IMR-90 (cell line): ENCODE data around the gene VWA8. TPM values are rescaled to one million over a fixed set of nuclear protein-coding genes. Genes with fewer than 3 reads are reported as not detected.

ENCODE experiments used
- ATAC-seq: fragments of 200-7000 bp; cut with Tn5 transposase; 2 replicates; pipeline ENCODE4 v1.9.1; 2020; ENCODE audit warnings: low read depth, mild to moderate bottlenecking, moderate library complexity
- BruUV-seq: library from RNA; stranded (reverse); fragments of 400-500 nt; replicated peaks from 2 replicates; lab custom pipeline; 2021; lab: Mats Ljungman, UMichigan
- CTCF ChIA-PET: fragments of 300-600 bp; formaldehyde crosslinking; extraction: SDS; loops from one replicate; lab custom pipeline; 2021; ENCODE audit warnings: antibody characterized with exemption; lab: Yijun Ruan, JAX
- POLR2A ChIA-PET: fragments of 300-600 bp; sonication (Branson Sonifier 250); formaldehyde crosslinking; loops from one replicate; lab custom pipeline; 2022; ENCODE audit warnings: antibody characterized with exemption; ENCODE audit not compliant: unreplicated experiment; lab: Charles Lee
- DNase-seq: peaks from one replicate; pipeline ENCODE4 v3.0.0; 2013
- H2AFZ ChIP-seq: replicated peaks from 2 replicates; pipeline ENCODE3; 2013; ENCODE audit warnings: low read length, mild to moderate bottlenecking; ENCODE audit not compliant: poor library complexity
- H2AK5ac ChIP-seq: 2 replicates; pipeline ENCODE4 v1.6.1; 2013; ENCODE audit warnings: low read depth, low read length, inconsistent platforms
- H2AK9ac ChIP-seq: replicated peaks from 2 replicates; pipeline ENCODE3; 2013; ENCODE audit warnings: mild to moderate bottlenecking, low read depth, low read length, moderate library complexity; ENCODE audit not compliant: poor library complexity
- H2BK120ac ChIP-seq: 2 replicates; pipeline ENCODE4 v1.6.1; 2013; ENCODE audit warnings: low read depth, low read length, inconsistent platforms
- H2BK15ac ChIP-seq: 3 replicates; pipeline ENCODE4 v1.6.1; 2013; ENCODE audit warnings: low read depth, low read length, inconsistent platforms
- H2BK20ac ChIP-seq: 2 replicates; pipeline ENCODE4 v1.6.1; 2013; ENCODE audit warnings: low read depth, mild to moderate bottlenecking, inconsistent platforms, low read length, moderate library complexity
- H2BK5ac ChIP-seq: 2 replicates; pipeline ENCODE4 v1.6.1; 2013; ENCODE audit warnings: mild to moderate bottlenecking, low read depth, low read length, inconsistent platforms; ENCODE audit not compliant: poor library complexity, severe bottlenecking
- H3K14ac ChIP-seq: replicated peaks from 2 replicates; pipeline ENCODE4 v1.6.1; 2013; ENCODE audit warnings: low read depth, low read length, inconsistent platforms
- H3K18ac ChIP-seq: 2 replicates; pipeline ENCODE4 v1.6.1; 2013; ENCODE audit warnings: low read depth, low read length, control low read depth
- H3K23ac ChIP-seq: 2 replicates; pipeline ENCODE4 v1.6.1; 2013; ENCODE audit warnings: low read depth, low read length, inconsistent platforms
- H3K27ac ChIP-seq: 2 replicates; pipeline ENCODE4 v1.5.1; 2013; ENCODE audit warnings: mild to moderate bottlenecking, control low read depth, low read length; ENCODE audit not compliant: insufficient read depth
- H3K27me3 ChIP-seq: 2 replicates; pipeline ENCODE4 v1.6.1; 2013; ENCODE audit warnings: low read length; ENCODE audit not compliant: control insufficient read depth, insufficient read depth
- H3K36me3 ChIP-seq: 2 replicates; pipeline ENCODE4 v1.6.1; 2013; ENCODE audit warnings: low read length, mixed read lengths; ENCODE audit not compliant: control insufficient read depth, insufficient read depth
- H3K4ac ChIP-seq: 2 replicates; pipeline ENCODE4 v1.6.1; 2013; ENCODE audit warnings: low read depth, low read length, inconsistent platforms
- H3K4me1 ChIP-seq: 2 replicates; pipeline ENCODE4 v1.6.1; 2013; ENCODE audit warnings: low read length, mixed read lengths; ENCODE audit not compliant: control insufficient read depth, insufficient read depth
- H3K4me2 ChIP-seq: 2 replicates; pipeline ENCODE4 v1.6.1; 2013; ENCODE audit warnings: low read depth, mild to moderate bottlenecking, control low read depth, low read length, moderate library complexity
- H3K4me3 ChIP-seq: 2 replicates; pipeline ENCODE4 v1.5.1; 2013; ENCODE audit warnings: low read depth, mild to moderate bottlenecking, control low read depth, low read length, moderate library complexity; ENCODE audit not compliant: insufficient read depth
- H3K56ac ChIP-seq: 2 replicates; pipeline ENCODE4 v1.6.1; 2013; ENCODE audit warnings: low read length, inconsistent platforms; ENCODE audit not compliant: insufficient read depth; ENCODE audit errors: extremely low read depth
- H3K79me1 ChIP-seq, 2 experiments: 2 replicates each; pipeline ENCODE4 v1.6.1; 2013; ENCODE audit warnings: low read length in 2 of 2, inconsistent platforms in 1 of 2, low read depth in 1 of 2
- H3K9ac ChIP-seq: 2 replicates; pipeline ENCODE4 v1.6.1; 2013; ENCODE audit warnings: low read depth, low read length, control low read depth
- H3K9me1 ChIP-seq: 2 replicates; pipeline ENCODE4 v1.6.1; 2013; ENCODE audit warnings: low read length, inconsistent platforms; ENCODE audit not compliant: insufficient read depth
- H3K9me3 ChIP-seq: 2 replicates; pipeline ENCODE4 v1.6.1; 2013; ENCODE audit warnings: low read length; ENCODE audit not compliant: control insufficient read depth, insufficient read depth
- H4K20me1 ChIP-seq: 2 replicates; pipeline ENCODE4 v1.6.1; 2013; ENCODE audit warnings: low read length, inconsistent platforms; ENCODE audit not compliant: insufficient read depth
- H4K5ac ChIP-seq: 2 replicates; pipeline ENCODE4 v1.6.1; 2013; ENCODE audit warnings: mild to moderate bottlenecking, low read depth, low read length, control low read depth
- H4K8ac ChIP-seq, 2 experiments: 2 replicates each; pipeline ENCODE4 v1.6.1; 2013; ENCODE audit warnings: low read depth in 2 of 2, low read length in 2 of 2, control low read depth in 1 of 2, inconsistent platforms in 1 of 2
- H4K91ac ChIP-seq: 2 replicates; pipeline ENCODE4 v1.6.1; 2013; ENCODE audit warnings: low read depth, low read length, inconsistent platforms; ENCODE audit not compliant: insufficient read depth
- BHLHE40 ChIP-seq: fragments of 150-350 bp; IDR thresholded peaks from 2 replicates; pipeline ENCODE4 v1.6.1; 2016; ENCODE audit warnings: mild to moderate bottlenecking, low read depth, low read length
- CEBPB ChIP-seq: IDR thresholded peaks from 2 replicates; pipeline ENCODE4 v1.6.1; 2012; ENCODE audit warnings: low read depth, low read length, improper control_type of control experiment
- CHD1 ChIP-seq: IDR thresholded peaks from 2 replicates; pipeline ENCODE4 v1.6.1; 2012; ENCODE audit warnings: low read depth, low read length, improper control_type of control experiment
- CTCF ChIP-seq: conservative IDR thresholded peaks from 2 replicates; pipeline ENCODE4 v1.5.1; 2012; ENCODE audit warnings: mild to moderate bottlenecking, low read depth, low read length, improper control_type of control experiment
- ELK1 ChIP-seq: fragments of 150-350 bp; IDR thresholded peaks from 2 replicates; pipeline ENCODE4 v1.6.1; 2016; ENCODE audit warnings: low read depth, mild to moderate bottlenecking, low read length, moderate library complexity, borderline replicate concordance
- FOS ChIP-seq: fragments of 150-350 bp; IDR thresholded peaks from 2 replicates; pipeline ENCODE4 v1.6.1; 2016; ENCODE audit warnings: low read depth, low read length
- MAFK ChIP-seq: IDR thresholded peaks from 2 replicates; pipeline ENCODE4 v1.6.1; 2012; ENCODE audit warnings: low read depth, low read length, improper control_type of control experiment
- MAZ ChIP-seq: IDR thresholded peaks from 2 replicates; pipeline ENCODE4 v1.6.1; 2012; ENCODE audit warnings: low read depth, mild to moderate bottlenecking, low read length, improper control_type of control experiment, moderate library complexity, borderline replicate concordance
- MXI1 ChIP-seq: IDR thresholded peaks from 2 replicates; pipeline ENCODE4 v1.6.1; 2012; ENCODE audit warnings: low read depth, mild to moderate bottlenecking, low read length, moderate library complexity, borderline replicate concordance
- NFE2L2 ChIP-seq: fragments of 150-350 bp; IDR thresholded peaks from 2 replicates; pipeline ENCODE4 v1.6.1; 2016; ENCODE audit warnings: low read depth, mild to moderate bottlenecking, low read length
- POLR2A ChIP-seq: IDR thresholded peaks from 2 replicates; pipeline ENCODE4 v1.6.1; 2012; ENCODE audit warnings: mild to moderate bottlenecking, low read depth, low read length
- RAD21 ChIP-seq: IDR thresholded peaks from 2 replicates; pipeline ENCODE4 v1.6.1; 2012; ENCODE audit warnings: low read length, improper control_type of control experiment
- RCOR1 ChIP-seq: IDR thresholded peaks from 2 replicates; pipeline ENCODE4 v1.6.1; 2012; ENCODE audit warnings: mild to moderate bottlenecking, low read length, improper control_type of control experiment; ENCODE audit not compliant: insufficient replicate concordance
- RFX5 ChIP-seq: IDR thresholded peaks from 2 replicates; pipeline ENCODE4 v1.8.0; 2012; ENCODE audit warnings: low read depth, mild to moderate bottlenecking, low read length, moderate library complexity
- SMC3 ChIP-seq: fragments of 150-350 bp; IDR thresholded peaks from 2 replicates; pipeline ENCODE4 v1.6.1; 2016; ENCODE audit warnings: low read depth, mild to moderate bottlenecking, antibody characterized with exemption, low read length, moderate library complexity
- WGBS, 2 experiments: methylation state at CpG; one replicate each; pipeline versions ENCODE4 v1.1.5 to v1.1.7; 2013; ENCODE audit warnings: missing lambda C conversion rate in 2 of 2; ENCODE audit not compliant: insufficient read length in 1 of 2; ENCODE audit errors: extremely low coverage in 2 of 2; 5-methylcytosine and 5-hydroxymethylcytosine counted together
- dilution Hi-C: fragments of 300-500 bp; cut with HindIII; formaldehyde crosslinking; loops from one replicate; pipeline ENCODE4 v1.14.3; 2018; ENCODE audit warnings: low sequenced_read_pairs; ENCODE audit not compliant: unreplicated experiment
- in situ Hi-C: fragments of 300-500 bp; cut with MboI; formaldehyde crosslinking; loops from 3 replicates; pipeline ENCODE4 v1.14.3; 2019; ENCODE audit warnings: low sequenced_read_pairs, inconsistent platforms, mixed read lengths
- intact Hi-C: fragments of 100-400 bp; cut with micrococcal nuclease; formaldehyde crosslinking; loops from 2 replicates; pipeline ENCODE4 v1.10.0; 2022
- polyA plus RNA-seq, 3 experiments: library from polyadenylated mRNA; depleted of rRNA; stranded (reverse); fragments of >200 nt; gene quantifications; 2 replicates each; pipeline ENCODE4 v1.2.3, GENCODE V29; 2012; ENCODE audit warnings: low replicate concordance in 1 of 3
- total RNA-seq: library from RNA; depleted of rRNA; stranded (reverse); fragments of >200 nt; gene quantifications from 2 replicates; pipeline ENCODE4 v1.2.3, GENCODE V29; 2012

The VWA8 gene
- total and polyA plus RNA-seq, 2 of the 4 experiments (the other 2 are of a cell fraction) = 5.9 to 18.3 TPM

- in situ Hi-C loops (no loop called here), intact Hi-C loops (no loop called here), dilution Hi-C loops (no loop called here)
- H4K91ac ChIP-seq = no peak overlapping the region
- no peaks in the 10 kb centered on the region for H3K79me1 ChIP-seq
- no peak overlapping the region for H2BK20ac ChIP-seq
- H4K5ac ChIP-seq = no peak overlapping the region
- POLR2A ChIA-PET = no interaction called here
- no peak for TF ChIP-seq CHD1
- TF ChIP-seq SMC3 = no peak
- TF ChIP-seq ELK1 = no peak
- TF ChIP-seq POLR2A = no peak
- no peak for TF ChIP-seq MXI1
- no peak for TF ChIP-seq NFE2L2
- no peak for TF ChIP-seq RCOR1
- TF ChIP-seq RFX5 = no peak
- no peak for TF ChIP-seq CTCF
- no peak for TF ChIP-seq CEBPB
- no peak for TF ChIP-seq FOS
- TF ChIP-seq BHLHE40 = no peak
- TF ChIP-seq RAD21 = no peak
- TF ChIP-seq MAFK = no peak
- no peak for TF ChIP-seq MAZ
- H2AFZ ChIP-seq = no peak overlapping the region
- peaks cover under 1% of the 10 kb centered on the region; the same call in 1 of the 2 replicates for H3K9me1 ChIP-seq
- no peak overlapping the region for H3K4me3 ChIP-seq
- no peak overlapping the region for H3K14ac ChIP-seq
- H2BK5ac ChIP-seq = no peak overlapping the region
- H4K8ac ChIP-seq = no peak overlapping the region
- H3K9ac ChIP-seq = no peak overlapping the region
- CTCF ChIA-PET = no interaction called here
- DNase-seq (no peak), ATAC-seq (no peak)
- peaks cover 2% of the 10 kb centered on the region; the same call in 1 of the 2 replicates for H3K4me1 ChIP-seq
- H3K9me3 ChIP-seq = no peaks in the 10 kb centered on the region
- no peaks in the 10 kb centered on the region; the same call in 1 of the 2 replicates for H3K36me3 ChIP-seq
- no peak overlapping the region for H2AK5ac ChIP-seq
- H3K56ac ChIP-seq = no peak overlapping the region
- H4K20me1 ChIP-seq = no peaks in the 10 kb centered on the region
- no TSS peak for BruUV-seq
- no peak overlapping the region for H2BK15ac ChIP-seq
- no peak overlapping the region for H3K27ac ChIP-seq
- H2AK9ac ChIP-seq = no peak overlapping the region
- no peak overlapping the region for H3K4ac ChIP-seq
- no peak overlapping the region for H3K18ac ChIP-seq
- H3K23ac ChIP-seq = no peak overlapping the region
- H2BK120ac ChIP-seq = no peak overlapping the region
- no peaks in the 10 kb centered on the region for H3K27me3 ChIP-seq
- no CpG with 5 or more reads among the region's 3 CpGs for WGBS, 2 experiments
- no peak overlapping the region for H3K4me2 ChIP-seq
Observed at GRCh38 chr13:41681587-41681986, 279.3 kb downstream of the VWA8 start.
